GM18517 (cell line): ENCODE results near the gene FUNDC1.

ENCODE experiments used
- ATAC-seq: cut with Tn5 transposase; IDR thresholded peaks from one replicate; pipeline ENCODE4 v1.9.1; 2021; ENCODE audit warnings: mild to moderate bottlenecking, moderate library complexity; ENCODE audit not compliant: unreplicated experiment

FUNDC1 gene

DNA sequence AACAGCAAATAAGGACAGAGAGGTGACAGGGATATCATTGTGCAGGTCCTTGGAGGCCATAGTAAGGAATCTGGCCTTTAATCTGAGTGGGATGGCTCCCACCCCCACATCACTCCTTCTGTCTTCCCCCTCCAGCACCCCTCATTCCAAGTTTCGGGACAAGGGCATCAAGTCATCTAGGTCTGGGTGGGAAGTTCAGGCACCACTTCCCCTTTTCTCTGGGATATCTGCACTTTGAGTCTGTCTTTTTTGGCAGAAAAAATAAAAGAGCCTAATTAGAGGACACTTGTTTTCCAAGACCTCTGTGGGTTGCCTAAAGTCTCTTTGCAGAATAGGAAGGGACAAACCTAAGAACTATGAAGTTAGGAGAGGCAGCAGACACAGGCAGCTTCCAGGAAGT lies 60.1 kb downstream of the FUNDC1 start:
- ATAC-seq: no peak

DNA sequence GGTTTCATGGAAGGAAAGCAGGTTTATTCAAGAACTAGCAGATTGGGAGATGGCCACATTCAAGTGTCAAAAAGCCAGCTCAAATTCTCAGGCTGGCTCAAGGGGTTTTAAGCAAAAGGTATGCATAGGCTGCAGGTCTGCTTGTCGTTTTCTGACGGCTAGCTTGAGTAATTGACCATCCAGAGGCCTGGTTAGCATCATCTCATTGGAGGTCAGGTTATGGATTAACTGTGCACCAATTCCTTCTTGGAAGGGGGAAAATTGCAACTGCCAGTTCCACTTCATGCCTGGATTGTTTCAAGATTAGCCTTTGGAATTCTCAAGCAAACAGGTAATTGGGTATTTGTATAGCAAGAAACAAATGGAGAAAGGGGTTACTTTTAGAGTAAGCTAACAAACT lies 62.1 kb downstream of the FUNDC1 start:
- ATAC-seq: no peak

DNA sequence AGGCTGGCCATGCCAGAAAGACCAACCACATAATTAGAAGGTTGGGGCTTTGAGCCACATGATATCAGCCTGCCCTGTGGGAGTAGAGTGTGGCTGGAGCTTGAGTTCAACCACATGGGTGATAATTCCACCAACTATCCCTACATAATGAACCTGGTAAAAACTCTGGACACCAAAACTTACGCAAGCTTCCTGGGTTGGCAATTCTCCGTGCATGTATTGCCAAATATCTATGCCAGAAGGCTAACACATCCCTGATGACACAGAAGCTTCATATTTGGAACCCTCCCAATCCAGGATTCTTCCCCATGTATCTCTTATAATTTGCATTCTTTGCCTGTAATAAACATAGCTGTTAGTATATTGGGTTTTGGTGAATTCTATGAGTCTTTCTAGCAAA lies 68.2 kb downstream of the FUNDC1 start:
- ATAC-seq: no peak
